Tibial artery (tissue), 4 donors: ENCODE data around the gene MPRIP.

Experiments used
- DNase-seq, 2 donors: peaks; one replicate each; pipeline ENCODE4 v3.0.0-alpha.2; 2019
- H3K27ac ChIP-seq, 2 donors: fragments of 200-600 bp; sonication (generic) in 1 of 2; 1 replicate in 1 of 2; 2 replicates in 1 of 2; pipeline ENCODE4 v1.5.1; 2018 to 2019; ENCODE audit warnings: mild to moderate bottlenecking in 1 of 2
- H3K27me3 ChIP-seq, 2 donors: fragments of 200-600 bp; sonication (generic) in 1 of 2; one replicate each; pipeline versions ENCODE4 v1.5.1 to v1.6.0; 2016 to 2019
- H3K36me3 ChIP-seq, 3 donors: fragments of 200-600 bp; sonication (generic) in 2 of 3; one replicate each; pipeline ENCODE4 v1.5.1; 2016 to 2019; ENCODE audit warnings: mild to moderate bottlenecking in 2 of 3
- H3K4me1 ChIP-seq, 4 donors: fragments of 200-600 bp; sonication (generic) in 2 of 4; 1 replicate in 3 of 4; 2 replicates in 1 of 4; pipeline ENCODE4 v1.5.1; 2016 to 2019
- H3K4me3 ChIP-seq, 2 donors: fragments of 200-600 bp; sonication (generic) in 1 of 2; 1 replicate in 1 of 2; 2 replicates in 1 of 2; pipeline ENCODE4 v1.5.1; 2018 to 2019; ENCODE audit warnings: mild to moderate bottlenecking in 2 of 2
- H3K9me3 ChIP-seq, 3 donors: fragments of 200-600 bp; sonication (generic) in 1 of 3; one replicate each; pipeline ENCODE4 v1.5.1; 2016 to 2019
- intact Hi-C: fragments of 100-400 bp; cut with DNase I; formaldehyde crosslinking; loops from one replicate; pipeline ENCODE4 v1.15.0; 2023; ENCODE audit warnings: low total_unique reads
- TF ChIP-seq, protein P1 (sequence below), 2 experiments: fragments of 200-600 bp in 1 of 2; fragments of 450-650 bp in 1 of 2; IDR thresholded peaks; one replicate each; pipeline ENCODE4 v1.5.1; 2017 to 2019; ENCODE audit warnings: antibody characterized with exemption in 2 of 2, mild to moderate bottlenecking in 1 of 2, moderate library complexity in 1 of 2

Gene MPRIP

DNA sequence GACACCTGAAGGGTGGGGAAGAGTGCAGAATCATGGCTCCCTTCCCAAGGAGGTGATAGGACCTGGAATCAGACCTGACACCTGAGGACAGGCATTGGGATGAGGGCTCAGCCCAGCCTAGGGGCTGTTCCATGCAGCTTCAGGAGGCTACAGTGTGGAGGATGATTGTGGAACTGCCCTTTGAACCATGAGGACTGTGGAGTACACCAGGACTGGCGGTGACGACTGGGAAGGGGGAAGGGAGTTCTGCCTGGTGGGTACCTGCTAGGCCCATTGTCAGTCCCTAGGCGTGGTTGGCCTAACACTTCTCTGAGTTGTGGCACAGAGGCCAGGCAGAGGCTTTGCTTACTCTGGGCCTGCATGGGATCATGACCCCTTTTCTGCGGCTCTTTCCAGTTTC is 76.1 kb downstream of the MPRIP start:
- H3K9me3 ChIP-seq: no peaks in the 10 kb centered on the region
- H3K36me3 ChIP-seq: no peaks in the 10 kb centered on the region
- DNase-seq: no peak
- TF ChIP-seq, protein P1, sequence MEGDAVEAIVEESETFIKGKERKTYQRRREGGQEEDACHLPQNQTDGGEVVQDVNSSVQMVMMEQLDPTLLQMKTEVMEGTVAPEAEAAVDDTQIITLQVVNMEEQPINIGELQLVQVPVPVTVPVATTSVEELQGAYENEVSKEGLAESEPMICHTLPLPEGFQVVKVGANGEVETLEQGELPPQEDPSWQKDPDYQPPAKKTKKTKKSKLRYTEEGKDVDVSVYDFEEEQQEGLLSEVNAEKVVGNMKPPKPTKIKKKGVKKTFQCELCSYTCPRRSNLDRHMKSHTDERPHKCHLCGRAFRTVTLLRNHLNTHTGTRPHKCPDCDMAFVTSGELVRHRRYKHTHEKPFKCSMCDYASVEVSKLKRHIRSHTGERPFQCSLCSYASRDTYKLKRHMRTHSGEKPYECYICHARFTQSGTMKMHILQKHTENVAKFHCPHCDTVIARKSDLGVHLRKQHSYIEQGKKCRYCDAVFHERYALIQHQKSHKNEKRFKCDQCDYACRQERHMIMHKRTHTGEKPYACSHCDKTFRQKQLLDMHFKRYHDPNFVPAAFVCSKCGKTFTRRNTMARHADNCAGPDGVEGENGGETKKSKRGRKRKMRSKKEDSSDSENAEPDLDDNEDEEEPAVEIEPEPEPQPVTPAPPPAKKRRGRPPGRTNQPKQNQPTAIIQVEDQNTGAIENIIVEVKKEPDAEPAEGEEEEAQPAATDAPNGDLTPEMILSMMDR (IDR thresholded peaks at IDR 0.05): no peak
- no peaks in the 10 kb centered on the region for H3K27me3 ChIP-seq
- H3K4me3 ChIP-seq: no peak overlapping the region
- H3K27ac ChIP-seq: peak overlapping the region; percentile 63 to 65
- intact Hi-C loops: no loop called here
- peaks cover 0 to 89% (median 66%) of the 10 kb centered on the region in 4 donors for H3K4me1 ChIP-seq

DNA sequence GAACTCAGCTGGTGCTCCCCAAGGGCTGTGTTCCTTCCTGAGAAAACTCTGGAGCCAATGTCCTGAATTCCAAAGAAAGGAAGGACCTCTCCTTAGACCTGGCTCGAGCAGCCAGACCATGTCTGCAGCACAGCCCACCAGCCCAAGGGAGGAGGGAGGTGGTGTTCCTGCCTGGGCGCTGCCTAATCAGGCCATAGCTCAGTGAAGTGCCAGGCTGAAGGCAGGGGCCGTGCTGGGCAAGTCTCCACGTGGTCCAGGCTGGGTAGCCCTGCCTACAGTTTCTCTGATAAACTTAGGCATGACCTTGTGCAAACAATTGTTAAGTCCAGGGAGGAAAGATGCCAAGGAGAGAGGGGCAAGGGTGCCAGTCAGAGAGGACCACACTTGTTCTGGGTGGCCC is 76.8 kb downstream of the MPRIP start:
- Histone ChIP-seq H3K36me3 (no peaks in the 10 kb centered on the region), H3K27me3 (no peaks in the 10 kb centered on the region), H3K4me1 (peaks cover 0 to 89% (median 67%) of the 10 kb centered on the region in 4 donors), H3K9me3 (no peaks in the 10 kb centered on the region), H3K4me3 (no peak overlapping the region), H3K27ac (peak overlapping the region; percentile 63 to 65)
- intact Hi-C loops: no loop called here
- TF ChIP-seq, protein P1 (IDR thresholded peaks at IDR 0.05): no peak
- no peak for DNase-seq

DNA sequence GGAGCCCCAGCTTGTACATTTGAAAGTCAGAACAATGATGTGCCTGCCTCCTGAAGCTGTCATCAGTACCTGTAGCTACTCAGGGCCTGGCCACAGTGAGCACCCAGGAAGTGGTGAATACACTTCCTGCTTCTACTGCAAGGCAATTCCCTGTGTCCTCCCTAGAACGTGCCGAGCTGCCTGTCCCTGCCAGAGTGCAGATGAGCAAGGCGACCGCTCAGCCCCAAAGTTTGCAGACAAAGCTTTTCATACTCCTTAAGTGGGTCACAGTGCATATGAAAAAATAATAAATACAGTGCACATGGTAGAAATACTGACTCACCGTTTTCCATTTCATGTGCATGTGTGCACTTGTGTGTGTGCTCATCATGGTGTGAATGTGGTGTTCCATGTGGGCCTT is 77.3 kb downstream of the MPRIP start:
- Histone ChIP-seq H3K4me1 (peaks cover 0 to 89% (median 66%) of the 10 kb centered on the region in 4 donors), H3K27me3 (no peaks in the 10 kb centered on the region), H3K9me3 (no peaks in the 10 kb centered on the region), H3K36me3 (no peaks in the 10 kb centered on the region), H3K27ac (peak overlapping the region; percentile 63 to 65), H3K4me3 (no peak overlapping the region)
- DNase-seq: no peak
- TF ChIP-seq, protein P1 (IDR thresholded peaks at IDR 0.05): no peak
- intact Hi-C loops: no loop called here

DNA sequence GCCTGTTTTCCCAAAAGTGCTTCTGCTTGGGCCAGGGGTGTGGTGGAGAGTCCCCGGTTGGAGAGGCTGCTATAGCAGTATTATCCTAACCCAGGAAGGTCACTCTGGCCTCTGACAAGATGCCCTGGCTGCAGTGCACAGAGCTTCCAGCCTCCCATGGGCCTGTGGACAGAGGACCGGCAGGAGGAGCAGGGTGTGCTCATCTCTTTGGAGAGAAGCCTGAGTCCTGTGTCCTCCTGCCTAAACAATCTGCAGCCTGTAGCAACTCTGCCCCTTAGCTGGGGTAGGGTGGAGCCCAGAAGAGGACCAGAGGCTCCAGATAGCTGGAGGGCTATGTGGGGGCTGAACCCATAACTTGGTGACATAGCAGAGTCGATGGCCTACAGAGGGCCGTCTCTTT is 78.0 kb downstream of the MPRIP start:
- H3K9me3 ChIP-seq: no peaks in the 10 kb centered on the region
- no peak for DNase-seq
- TF ChIP-seq, protein P1 (IDR thresholded peaks at IDR 0.05): no peak
- H3K27ac ChIP-seq: peak overlapping the region; percentile 47 to 65
- H3K4me1 ChIP-seq: peaks cover 0 to 89% (median 62%) of the 10 kb centered on the region in 4 donors
- no peaks in the 10 kb centered on the region for H3K36me3 ChIP-seq
- no peak overlapping the region for H3K4me3 ChIP-seq
- intact Hi-C loops: loop anchor here (10.0 kb wide), 1 partner anchor 115 kb away; no protein-coding TSS in a partner anchor
- no peaks in the 10 kb centered on the region for H3K27me3 ChIP-seq

DNA sequence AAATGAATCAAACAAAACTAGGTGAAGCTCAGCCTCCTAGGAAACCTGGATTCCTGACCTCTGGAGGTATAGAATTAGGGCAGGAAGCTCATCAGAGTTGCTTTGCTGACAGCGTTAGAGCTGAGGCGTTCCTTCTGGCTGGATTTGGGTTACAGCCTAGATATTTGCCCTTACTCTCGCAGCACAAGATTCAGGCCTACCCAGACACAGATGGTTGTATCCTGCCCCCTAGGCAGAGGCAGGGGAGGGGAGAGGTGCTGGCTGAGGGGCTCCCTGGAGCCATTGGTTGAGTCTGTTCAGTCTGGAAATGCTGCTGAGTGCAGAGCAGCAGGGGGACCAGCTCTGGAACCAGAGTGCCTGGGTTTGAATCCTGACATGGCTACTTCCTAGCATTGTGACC is 78.4 kb downstream of the MPRIP start:
- no peaks in the 10 kb centered on the region for H3K27me3 ChIP-seq
- intact Hi-C loops: loop anchor here (10.0 kb wide), 1 partner anchor 116 kb away; no protein-coding TSS in a partner anchor
- H3K27ac ChIP-seq: peak overlapping the region; percentile 47 to 65
- no peak for DNase-seq
- no peaks in the 10 kb centered on the region for H3K9me3 ChIP-seq
- no peak overlapping the region for H3K4me3 ChIP-seq
- no peaks in the 10 kb centered on the region for H3K36me3 ChIP-seq
- TF ChIP-seq, protein P1 (IDR thresholded peaks at IDR 0.05): no peak
- H3K4me1 ChIP-seq: peaks cover 0 to 89% (median 62%) of the 10 kb centered on the region in 4 donors

DNA sequence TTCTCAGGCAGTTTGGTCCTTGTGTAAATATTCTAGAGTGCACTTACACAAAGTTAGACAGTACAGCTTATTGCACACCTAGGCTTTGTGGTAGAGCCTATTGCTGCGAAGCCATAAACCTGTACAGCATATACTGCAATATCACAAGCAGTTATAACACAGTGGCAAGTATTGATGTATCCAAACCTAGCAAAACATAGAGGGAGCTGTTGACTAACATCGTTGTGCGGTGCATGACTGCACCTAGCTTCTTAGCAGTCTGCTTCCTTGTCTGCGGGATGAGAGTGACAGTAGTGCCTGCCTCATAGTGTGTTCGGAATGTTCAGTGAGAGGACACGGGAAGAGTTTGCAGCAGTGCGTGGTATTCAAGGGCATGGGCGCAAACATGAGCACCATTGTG is 78.9 kb downstream of the MPRIP start:
- TF ChIP-seq, protein P1 (IDR thresholded peaks at IDR 0.05): no peak
- Histone ChIP-seq H3K36me3 (no peaks in the 10 kb centered on the region), H3K4me3 (no peak overlapping the region), H3K4me1 (peaks cover 0 to 89% (median 62%) of the 10 kb centered on the region in 4 donors), H3K9me3 (no peaks in the 10 kb centered on the region), H3K27ac (peak overlapping the region; percentile 47 to 65), H3K27me3 (no peaks in the 10 kb centered on the region)
- intact Hi-C loops: loop anchor here (10.0 kb wide), 1 partner anchor 116 kb away; no protein-coding TSS in a partner anchor
- DNase-seq: no peak
